Loucy (cell line): ENCODE results near the gene WDR31.

Source experiments
- CTCF ChIP-seq: fragments of 200-600 bp; sonication (generic); conservative IDR thresholded peaks from 2 replicates; pipeline ENCODE4 v1.5.1; 2014; ENCODE audit warnings: mild to moderate bottlenecking, antibody characterized with exemption, low read length
- EZH2phosphoT487 ChIP-seq: fragments of 200-600 bp; IDR thresholded peaks from 2 replicates; pipeline ENCODE4 v1.6.1; 2018; ENCODE audit warnings: antibody characterized with exemption, mild to moderate bottlenecking, moderate library complexity, borderline replicate concordance

- TF ChIP-seq CTCF, result no peak
- no peak for TF ChIP-seq EZH2phosphoT487
Measured at GRCh38 chr9:113306566-113306965, 33.5 kb downstream of the WDR31 start.
